CD4-positive, alpha-beta T cell treated with Interleukin-4 for 4 hours (primary cell): Measurements from ENCODE around the gene GPR148.

ENCODE experiments used
- DNase-seq: peaks from one replicate; pipeline ENCODE4 v3.0.0-alpha.2; 2020

GPR148 gene

GRCh38 chr2:130749641-130750040, 20.8 kb downstream of the GPR148 start:
- DNase-seq = no peak

DNA sequence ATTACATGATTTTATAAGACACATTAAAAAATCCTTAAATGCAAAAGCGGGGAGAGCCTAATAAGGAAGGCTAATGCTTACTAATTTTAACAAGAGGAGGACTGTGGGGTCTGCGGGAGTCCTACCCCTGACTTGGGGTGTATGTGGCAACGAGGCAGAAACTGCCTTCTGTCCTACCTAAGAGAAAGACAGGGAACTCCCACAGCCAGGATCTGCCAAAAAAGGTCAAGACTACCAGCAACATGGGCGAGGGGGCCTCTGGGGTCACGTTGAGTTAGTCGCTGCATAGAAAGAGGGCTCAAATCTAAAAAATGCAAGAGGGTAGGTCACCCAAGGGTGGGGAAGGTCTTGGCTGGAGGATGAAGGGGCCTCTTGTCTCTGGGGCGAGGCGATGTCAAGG, 25.9 kb downstream of the GPR148 start:
- no peak for DNase-seq

- DNase-seq = no peak
Observed at GRCh38 chr2:130755256-130756052, 26.6 kb downstream of the GPR148 start, which contains the start of gene AMER3. Gene AMER3 (plus strand): TSS chr2:130755540. CDS start chr2:130762073, 6,533 bp downstream.

GRCh38 chr2:130756053-130756873, 27.4 kb downstream of the GPR148 start:
- no peak for DNase-seq

GRCh38 chr2:130756874-130757668, 28.2 kb downstream of the GPR148 start:
- DNase-seq = no peak

- DNase-seq = no peak
Observed at GRCh38 chr2:130759906-130760753, 31.3 kb downstream of the GPR148 start.

- DNase-seq = no peak
Observed at GRCh38 chr2:130760754-130761751, 32.2 kb downstream of the GPR148 start.

DNA sequence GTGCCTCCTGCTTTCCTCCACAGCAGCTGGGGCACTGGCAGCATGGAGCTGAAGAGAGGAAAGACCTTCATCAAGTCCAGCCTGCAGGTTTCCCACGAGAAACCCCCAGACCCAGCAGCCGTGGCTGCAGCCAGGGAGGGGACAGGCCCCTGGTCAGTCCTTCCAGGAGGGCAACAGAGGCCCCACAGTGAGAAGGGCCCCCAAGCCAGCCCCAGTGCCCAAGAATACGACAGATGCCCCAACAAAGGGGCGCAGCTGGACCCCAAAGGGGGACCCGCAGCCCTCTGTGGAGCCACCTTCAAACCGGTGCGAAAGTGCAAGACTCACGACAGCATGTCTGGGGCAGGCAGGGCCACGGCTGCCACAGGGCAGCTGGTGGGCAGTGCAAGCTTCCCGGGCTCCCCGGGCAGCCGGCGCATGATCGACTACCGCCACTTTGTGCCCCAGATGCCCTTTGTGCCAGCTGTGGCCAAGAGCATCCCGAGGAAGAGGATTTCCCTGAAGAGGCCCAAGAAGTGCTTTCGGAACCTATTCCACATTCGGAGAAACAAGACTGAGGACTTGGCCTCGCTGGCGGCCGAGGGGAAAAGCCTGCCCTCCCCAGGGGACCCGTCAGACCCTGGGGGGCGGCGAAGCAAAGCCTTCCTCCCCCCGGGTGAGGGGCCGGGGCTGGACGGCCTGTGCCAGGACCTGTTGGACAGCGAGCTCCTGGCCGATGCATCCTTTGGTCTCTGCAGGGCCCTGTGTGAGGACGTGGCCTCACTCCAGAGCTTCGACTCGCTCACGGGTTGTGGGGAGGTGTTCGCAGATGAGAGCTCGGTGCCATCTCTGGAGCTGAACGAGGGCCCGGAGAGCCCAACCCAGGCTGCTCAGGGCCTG, 33.4 kb downstream of the GPR148 start:
- DNase-seq = no peak

- no peak for DNase-seq
Observed at GRCh38 chr2:130762910-130763385, 34.1 kb downstream of the GPR148 start.

- DNase-seq = no peak
Observed at GRCh38 chr2:130763405-130763804, 34.5 kb downstream of the GPR148 start.

GRCh38 chr2:130764035-130764820, 35.4 kb downstream of the GPR148 start:
- no peak for DNase-seq

GRCh38 chr2:130764821-130765115, 35.9 kb downstream of the GPR148 start:
- no peak for DNase-seq

- DNase-seq = no peak
Observed at GRCh38 chr2:130765464-130765863, 36.6 kb downstream of the GPR148 start.

- no peak for DNase-seq
Observed at GRCh38 chr2:130766037-130766436, 37.2 kb downstream of the GPR148 start.

DNA sequence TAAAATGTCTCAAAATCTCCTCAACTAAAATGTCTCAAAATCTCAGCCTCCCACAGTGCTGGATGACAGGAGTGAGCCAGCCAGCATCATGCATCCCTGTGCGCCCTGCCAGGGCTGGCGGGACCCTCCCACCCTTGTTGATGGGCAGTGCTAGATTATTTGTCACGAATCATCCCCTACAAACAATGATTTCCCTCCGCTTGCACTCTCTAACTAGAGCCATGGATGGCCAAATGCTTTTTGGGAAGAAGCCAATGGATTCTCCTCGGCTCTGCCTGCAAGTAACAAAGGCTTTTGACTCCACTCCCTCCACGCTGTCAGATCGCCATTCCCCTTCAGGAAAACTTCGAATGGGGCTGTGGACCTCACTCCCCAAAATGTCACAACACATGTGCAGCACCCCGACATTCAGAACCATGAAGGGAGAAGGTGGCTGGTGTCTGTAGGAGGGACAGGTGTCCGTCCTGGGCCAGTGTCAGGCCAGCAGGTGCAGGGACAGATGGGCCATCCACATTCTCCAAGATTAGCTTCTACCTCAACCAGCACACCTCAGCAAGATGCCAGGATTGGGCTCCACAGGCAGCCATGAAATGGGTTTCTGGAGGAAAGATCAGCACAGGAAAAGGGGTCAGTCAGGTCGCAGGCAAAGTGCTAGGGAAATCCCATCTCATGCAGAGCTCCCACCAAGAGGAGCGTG, 38.0 kb downstream of the GPR148 start:
- no peak for DNase-seq

DNA sequence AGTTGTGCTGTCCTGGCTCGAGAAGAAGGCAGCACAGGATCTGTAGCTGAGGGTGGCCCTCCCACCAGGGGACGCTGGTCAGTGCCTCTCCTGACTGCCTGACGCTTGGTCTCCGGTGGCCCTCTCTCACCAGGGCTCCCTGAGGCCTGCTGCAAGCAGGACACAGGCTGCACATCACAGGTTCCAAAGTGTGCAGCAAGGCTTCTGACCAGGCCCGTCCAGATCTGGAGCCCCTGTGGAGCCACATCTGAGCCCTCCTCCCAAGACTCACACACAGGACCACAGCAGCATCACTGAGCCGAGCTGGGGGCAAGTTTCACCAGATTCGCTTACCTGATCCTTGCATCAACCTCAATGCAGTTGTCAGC, 38.5 kb downstream of the GPR148 start:
- DNase-seq = no peak

GRCh38 chr2:130768191-130768855, 39.5 kb downstream of the GPR148 start:
- DNase-seq = no peak

DNA sequence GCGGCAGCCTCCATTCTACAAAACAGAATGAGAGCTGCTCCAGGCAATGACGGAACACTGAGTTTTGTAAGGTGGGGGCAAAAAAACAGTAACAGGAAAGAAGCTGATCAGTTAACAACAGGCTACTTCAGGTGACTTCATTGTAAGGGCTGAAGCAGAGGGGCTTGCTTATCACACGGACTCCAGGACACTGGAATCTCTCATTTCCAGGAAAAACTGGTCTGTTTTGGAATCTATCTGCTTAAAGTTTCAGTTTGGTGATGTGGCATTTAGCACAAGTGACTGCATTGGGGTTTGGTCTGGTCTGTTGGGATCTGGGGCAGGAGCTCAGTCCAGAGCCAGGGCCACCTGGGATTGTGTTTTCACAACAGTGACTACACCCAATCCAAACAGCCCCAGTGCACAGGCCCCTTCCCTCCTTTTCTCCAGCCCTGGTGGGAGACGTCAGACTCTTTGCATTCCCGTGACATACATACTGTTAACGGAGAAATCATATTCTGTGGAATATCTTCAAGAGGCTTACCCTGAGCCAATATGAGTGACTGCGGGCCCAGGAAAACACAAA, 40.6 kb downstream of the GPR148 start:
- DNase-seq = no peak
